ENCODE measurements around the gene MBD4.

DNA sequence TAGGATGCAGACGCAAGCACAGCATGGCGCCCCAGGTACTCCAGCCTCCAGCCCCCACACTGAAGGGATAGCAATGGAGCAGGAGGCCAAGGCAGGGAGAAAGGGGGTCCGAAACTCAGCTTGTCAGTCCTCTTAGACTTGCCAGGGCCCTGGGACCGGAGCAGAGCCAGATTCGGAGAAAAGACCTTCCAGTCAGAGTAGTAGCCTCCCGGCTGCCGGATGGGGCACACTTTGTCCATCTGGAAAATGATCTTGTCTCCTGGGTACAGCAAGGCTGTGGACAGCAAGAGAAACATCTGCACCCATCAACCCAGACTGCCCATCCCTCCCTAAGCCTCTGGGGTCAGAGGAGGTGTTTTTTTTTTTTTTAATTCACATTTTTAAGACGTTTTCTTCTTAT lies 35.6 kb downstream of the MBD4 start:
- TF ChIP-seq, protein P1, sequence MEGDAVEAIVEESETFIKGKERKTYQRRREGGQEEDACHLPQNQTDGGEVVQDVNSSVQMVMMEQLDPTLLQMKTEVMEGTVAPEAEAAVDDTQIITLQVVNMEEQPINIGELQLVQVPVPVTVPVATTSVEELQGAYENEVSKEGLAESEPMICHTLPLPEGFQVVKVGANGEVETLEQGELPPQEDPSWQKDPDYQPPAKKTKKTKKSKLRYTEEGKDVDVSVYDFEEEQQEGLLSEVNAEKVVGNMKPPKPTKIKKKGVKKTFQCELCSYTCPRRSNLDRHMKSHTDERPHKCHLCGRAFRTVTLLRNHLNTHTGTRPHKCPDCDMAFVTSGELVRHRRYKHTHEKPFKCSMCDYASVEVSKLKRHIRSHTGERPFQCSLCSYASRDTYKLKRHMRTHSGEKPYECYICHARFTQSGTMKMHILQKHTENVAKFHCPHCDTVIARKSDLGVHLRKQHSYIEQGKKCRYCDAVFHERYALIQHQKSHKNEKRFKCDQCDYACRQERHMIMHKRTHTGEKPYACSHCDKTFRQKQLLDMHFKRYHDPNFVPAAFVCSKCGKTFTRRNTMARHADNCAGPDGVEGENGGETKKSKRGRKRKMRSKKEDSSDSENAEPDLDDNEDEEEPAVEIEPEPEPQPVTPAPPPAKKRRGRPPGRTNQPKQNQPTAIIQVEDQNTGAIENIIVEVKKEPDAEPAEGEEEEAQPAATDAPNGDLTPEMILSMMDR (IDR thresholded peaks at IDR 0.05; ENCODE audit: insufficient read depth, low read depth, low read length): no peak
- no peak for TF ChIP-seq EZH2 (IDR thresholded peaks at IDR 0.05; ENCODE audit: insufficient read depth, low read length)

Measured in astrocyte (in vitro differentiated cells and primary cell).